B cell (primary cell): Measurements from ENCODE around the gene STMN1.

ENCODE experiments used
- EZH2 ChIP-seq: IDR thresholded peaks from 2 replicates; pipeline ENCODE4 v1.6.1; 2012; ENCODE audit warnings: borderline replicate concordance, low read depth, mild to moderate bottlenecking, moderate library complexity, low read length; ENCODE audit not compliant: insufficient read depth, poor library complexity, severe bottlenecking
- TF ChIP-seq, protein P1 (sequence below): fragments of 200-600 bp; IDR thresholded peaks from one replicate; pipeline ENCODE4 v1.8.0; 2022; ENCODE audit warnings: antibody characterized with exemption, mild to moderate bottlenecking

DNA sequence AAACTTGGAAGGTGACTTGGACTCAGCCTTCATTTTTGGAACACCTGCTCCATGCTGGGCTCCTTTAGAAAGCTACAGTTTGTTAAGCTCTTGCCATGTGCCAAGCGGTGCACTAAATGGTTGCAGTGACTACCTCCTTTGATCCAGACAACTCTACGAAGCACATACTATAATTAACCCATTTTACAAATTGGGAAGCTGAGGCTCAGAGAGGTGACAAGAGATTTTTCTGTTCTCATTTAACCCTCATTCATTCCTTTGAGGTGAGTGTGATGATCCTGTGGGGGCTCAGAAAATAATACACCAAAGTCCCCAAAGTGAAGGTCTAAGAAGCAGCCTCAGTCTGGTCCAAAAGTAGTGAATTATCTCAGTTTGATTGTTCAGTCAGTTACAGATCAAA is 29.1 kb downstream of the STMN1 start:
- TF ChIP-seq, protein P1, sequence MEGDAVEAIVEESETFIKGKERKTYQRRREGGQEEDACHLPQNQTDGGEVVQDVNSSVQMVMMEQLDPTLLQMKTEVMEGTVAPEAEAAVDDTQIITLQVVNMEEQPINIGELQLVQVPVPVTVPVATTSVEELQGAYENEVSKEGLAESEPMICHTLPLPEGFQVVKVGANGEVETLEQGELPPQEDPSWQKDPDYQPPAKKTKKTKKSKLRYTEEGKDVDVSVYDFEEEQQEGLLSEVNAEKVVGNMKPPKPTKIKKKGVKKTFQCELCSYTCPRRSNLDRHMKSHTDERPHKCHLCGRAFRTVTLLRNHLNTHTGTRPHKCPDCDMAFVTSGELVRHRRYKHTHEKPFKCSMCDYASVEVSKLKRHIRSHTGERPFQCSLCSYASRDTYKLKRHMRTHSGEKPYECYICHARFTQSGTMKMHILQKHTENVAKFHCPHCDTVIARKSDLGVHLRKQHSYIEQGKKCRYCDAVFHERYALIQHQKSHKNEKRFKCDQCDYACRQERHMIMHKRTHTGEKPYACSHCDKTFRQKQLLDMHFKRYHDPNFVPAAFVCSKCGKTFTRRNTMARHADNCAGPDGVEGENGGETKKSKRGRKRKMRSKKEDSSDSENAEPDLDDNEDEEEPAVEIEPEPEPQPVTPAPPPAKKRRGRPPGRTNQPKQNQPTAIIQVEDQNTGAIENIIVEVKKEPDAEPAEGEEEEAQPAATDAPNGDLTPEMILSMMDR = no peak
- TF ChIP-seq EZH2 = no peak
